SK-N-DZ (cell line): ENCODE measurements around the gene GLRX.
A peak's percentile ranks its signal among the peaks of the same experiment; 100 is the strongest.

Source experiments
- DNase-seq: peaks from one replicate; pipeline ENCODE4 v3.0.0-alpha.2; 2015; ENCODE audit warnings: low spot score

The GLRX gene

DNA sequence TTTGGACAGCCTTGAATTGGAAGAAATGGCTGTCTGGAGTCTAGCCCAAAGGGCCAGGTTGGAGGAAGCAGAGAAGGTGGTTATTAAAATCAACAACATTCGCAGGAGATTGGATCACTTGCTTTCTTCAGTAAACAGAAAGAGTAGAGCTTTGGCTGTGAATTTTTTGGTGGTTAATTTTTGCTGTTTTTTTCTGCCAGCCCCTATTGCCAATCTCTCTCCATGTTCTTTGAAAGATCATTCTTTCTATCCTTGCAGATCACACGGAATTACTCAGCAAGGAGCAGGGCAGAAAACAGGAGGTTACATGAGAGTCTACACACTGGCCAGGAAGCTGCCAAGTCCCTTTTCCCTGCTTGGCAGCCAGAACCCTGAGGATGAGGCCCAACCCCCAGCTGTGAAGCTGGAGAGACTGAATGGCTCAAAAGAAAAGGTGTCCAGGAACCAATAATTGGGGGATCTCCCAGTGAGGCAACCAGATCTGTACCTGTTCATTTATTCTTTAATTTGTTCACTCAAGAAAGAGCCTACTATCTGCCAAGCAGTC is 13.0 kb downstream of the GLRX start:
- DNase-seq: no peak

DNA sequence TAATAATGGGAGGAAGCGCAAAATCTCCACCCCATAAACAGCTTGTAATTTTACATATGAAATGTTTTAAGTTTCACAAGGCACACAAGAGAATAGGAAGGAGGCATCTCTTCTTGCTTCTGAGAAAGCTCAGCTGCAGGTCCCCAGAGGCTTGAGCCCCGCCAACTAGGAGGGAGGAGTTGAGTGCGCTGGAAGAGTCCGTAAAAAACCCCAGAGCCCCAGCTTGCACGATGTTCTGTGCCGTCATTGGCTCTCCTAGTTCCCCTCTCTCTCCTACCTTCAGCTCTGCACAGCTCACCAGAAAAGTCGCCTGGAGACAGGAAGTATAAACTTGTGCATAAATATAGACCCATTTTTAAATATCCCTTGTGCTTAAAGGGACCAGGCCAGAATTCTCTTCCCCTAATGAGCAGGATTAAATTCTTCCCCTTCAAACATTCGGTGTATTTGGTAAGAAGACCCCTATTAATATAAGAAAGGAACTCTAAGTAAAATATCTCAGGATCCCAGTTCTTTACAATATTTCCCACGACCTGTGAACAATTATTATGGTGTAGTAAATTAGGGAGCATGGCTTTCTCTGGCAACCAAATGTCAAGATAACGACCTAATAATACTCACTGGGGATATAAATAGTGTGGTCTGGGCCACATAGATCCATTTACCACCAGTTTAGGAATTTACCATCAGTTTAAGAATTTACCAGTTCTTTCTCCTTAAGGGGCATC is 13.7 kb downstream of the GLRX start:
- DNase-seq: no peak

DNA sequence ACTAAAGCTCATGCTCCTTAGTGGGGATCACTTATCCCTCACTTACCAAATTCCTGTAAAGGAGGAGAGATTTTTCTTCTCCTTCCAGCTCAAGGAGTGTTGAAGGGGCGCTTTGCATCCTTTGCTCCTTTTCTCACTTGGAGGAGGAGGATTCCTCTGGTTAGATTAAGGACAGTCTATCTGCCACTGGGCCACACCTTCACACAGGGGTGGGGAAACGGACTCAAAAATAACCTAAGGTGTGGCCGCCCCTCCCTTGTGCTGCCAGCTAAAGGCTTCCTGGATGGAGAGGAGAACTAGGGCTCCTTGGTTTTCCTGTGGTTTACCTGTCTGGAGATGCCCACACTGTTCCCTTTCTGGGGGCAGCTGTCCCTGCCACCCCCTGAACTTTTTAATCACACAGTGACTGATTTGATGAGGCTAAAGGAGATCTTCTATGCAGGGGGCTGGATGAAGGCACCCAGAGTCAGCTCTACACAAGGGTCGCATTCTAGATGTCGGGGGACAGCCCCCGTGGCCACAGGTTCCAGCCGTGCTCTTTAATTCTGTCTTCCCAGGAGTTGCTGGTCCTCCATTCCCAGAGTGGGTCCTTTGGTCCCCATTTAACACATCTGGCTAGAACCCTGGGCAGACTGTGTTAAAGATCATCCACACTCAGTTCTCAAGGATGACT is 14.4 kb downstream of the GLRX start:
- DNase-seq: no peak

DNA sequence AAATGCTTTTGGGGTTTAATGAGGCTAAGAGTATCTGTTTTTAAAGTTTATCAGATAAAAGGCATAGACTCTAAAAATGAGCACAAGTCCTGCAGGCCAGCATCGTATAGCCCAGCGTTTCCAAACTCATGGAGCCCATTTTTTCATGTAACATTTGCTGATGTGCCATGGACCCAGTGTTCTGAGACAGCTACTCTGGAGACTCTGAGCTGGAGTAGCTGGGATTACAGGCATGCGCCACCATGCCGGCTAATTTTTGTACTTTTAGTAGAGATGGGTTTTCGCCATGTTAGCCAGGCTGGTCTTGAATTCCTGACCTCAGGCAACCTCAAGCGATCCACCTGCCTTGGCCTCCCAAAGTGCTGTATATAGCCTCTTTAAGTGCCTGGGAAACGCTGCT is 15.8 kb downstream of the GLRX start:
- no peak for DNase-seq

DNA sequence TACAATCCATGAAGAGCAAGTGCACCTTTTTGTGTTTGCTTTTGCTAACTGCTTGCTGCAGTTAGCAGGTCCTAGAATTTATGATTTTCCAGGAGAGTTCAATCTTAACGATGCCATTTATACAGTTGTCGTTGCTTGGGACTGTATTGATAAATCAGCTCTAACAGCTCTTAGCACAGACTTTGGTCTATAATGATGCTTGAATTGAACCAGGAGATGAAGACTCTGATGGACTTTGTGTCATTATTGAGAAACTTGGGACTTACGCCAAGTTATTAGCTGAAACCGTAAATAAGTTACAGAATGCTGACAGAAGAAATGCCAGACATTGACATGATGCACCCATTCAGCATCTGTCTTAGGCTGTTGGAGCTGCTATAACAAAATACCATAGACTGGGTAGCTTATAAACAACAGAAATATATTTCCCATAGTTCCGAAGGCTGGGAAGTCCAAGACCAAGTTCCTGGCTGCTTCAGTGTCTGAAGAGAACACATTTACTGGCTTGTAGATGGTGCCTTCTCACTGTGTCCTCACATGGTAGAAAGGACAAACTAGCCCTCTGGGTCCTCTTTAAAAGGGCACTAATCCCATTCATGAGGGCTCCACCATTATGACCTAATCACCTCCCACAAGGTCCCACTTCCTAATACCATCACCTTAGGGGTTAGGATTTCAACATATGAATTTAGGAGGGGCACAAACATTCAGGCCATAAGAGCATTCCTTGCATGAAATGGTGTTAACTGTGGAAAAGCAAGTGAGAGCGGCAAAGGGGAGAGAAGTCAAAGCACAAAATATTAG is 17.6 kb downstream of the GLRX start:
- no peak for DNase-seq

DNA sequence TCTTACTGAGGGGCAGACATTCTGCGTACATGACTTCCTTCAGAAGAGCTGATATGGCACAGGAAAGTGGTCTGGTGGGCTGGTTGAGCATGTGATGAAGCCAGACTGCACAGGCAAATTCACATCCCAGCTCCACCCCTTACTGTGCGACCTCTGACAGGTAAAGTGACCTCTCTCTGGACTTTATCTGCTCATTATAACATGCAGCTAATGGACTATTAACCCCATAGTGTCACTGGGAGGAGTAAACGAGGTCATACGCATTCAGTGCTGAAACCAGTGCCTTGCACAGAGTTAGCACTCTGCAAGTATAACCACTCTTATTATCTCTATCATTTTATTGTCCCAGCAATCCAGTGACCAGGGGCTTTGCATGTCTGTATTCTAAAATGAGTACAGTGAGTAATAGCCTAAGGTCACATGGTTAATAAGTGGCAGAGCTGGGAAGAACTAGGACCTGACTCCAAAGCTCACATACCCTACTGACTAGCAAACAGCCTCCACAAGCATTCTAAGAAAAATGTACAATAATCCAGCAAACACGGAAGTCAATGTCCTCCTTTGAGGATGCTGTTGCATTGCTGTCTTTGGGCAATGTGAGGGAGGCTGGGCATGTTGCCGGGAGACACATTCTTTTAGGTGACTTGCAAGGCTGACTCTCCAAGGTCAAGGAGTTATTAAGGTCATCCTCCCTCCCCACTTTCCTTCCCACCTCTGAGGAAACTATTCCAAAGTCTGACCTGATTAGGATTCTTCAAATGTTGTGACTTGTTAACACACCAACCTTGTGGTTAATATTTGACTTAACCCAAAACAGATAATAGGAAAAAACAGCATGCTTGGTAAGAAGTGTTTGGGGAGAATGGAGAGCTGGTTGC is 19.0 kb downstream of the GLRX start:
- no peak for DNase-seq

DNA sequence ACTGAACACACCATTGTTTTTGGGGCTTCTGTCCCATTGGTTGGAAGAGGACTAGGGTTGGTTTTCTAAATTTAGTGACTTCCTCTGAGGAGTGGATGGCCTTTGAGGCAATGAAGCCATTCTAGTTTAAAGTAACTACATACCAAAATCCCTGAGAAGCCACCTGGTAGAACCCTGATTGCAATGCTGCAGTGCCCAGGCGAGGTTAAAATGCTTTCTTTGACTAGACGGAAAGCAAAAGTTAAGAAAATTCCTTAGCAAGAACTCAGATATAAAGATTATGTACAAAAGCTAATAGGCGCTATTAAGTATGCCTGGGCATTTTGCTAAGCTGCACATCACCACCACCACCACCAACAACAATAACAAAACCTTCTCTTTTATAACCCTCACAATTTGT is 20.6 kb downstream of the GLRX start:
- DNase-seq: no peak

DNA sequence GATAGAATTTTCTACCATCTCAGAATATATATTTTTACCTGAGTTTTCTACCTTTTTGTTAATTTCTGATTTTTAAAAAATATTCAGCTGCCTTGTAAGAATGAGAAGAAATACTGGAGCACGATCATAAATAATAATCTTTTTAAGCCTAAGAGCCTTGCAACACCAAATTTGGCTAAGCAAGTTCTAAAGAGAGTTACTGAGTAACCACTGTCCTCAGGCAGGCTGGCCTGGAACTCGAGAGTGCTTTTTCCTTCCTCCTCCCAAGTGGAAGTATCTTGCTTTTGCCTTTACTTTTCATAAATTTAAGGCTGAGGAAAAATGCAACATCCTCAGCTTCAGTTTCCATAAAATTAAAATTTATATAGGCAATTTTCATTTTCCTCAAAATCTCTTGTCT is 21.0 kb downstream of the GLRX start:
- DNase-seq: no peak

DNA sequence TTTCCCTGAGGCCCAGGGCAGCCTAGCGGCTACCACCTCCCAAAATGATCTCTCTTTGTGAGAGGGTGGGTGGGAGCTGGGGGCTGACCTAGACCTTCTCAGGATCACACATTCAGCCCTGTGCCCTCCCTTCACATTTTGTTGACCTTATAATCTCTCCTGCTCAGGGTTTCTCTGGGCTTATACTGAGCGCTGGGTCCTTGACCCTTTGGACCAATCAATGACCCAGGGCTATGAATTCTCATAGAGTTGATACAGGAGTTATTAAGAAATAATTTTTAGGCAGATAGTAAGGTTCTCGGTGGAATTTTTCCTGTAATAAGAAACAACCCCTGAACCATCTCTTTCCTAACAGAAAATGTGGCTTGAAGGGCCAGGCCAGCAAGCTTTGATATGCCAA is 22.0 kb downstream of the GLRX start:
- DNase-seq: no peak

DNA sequence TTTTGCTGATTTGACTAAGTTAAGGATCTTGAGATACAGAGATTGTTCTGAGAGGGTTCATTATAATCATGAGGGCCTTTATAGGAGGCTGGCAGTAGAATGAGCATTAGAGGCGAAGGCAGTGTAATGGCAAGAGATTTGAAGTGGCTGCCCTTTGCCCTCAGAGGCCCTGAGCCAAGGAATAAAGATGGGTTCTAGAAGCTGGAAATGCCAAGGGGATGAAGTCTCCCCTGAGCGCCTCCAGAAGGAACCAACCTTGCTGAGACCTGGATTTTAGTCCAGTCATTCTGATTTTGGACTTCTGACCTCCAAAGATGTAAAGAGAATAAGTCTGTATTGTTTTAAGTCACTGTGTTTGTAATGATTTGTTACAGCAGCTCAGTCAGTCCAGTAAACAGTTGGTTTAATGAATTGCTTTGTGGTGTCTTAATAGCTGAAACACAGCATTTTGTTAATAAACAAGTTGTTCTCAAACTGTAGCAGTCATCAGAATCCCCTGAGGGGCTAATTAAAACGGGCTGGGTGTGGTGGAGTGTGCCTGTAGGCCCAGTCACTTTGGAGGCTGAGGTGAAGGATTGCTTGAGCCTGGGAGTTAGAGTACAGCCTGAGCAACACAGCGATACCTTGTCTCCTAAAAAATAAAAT is 23.2 kb downstream of the GLRX start:
- no peak for DNase-seq

DNA sequence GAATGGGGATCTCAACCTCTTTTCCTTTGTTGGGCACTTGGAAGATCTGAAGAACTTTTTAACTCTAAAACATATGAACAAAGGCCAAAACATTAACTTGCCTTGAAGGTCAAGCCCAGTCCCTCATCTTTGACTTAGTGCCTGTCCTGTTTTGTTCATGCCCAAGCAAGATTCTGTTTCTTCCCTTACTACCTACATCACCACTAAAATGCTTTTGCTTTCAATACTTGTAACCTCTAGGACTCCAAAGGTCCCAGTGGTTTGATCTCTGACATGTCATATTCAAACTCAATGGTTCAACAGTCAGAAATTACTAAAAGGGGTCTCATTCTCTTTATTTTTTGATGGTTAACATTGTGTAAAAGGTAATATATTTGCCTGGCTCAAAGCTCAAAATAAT is 24.0 kb downstream of the GLRX start:
- no peak for DNase-seq

DNA sequence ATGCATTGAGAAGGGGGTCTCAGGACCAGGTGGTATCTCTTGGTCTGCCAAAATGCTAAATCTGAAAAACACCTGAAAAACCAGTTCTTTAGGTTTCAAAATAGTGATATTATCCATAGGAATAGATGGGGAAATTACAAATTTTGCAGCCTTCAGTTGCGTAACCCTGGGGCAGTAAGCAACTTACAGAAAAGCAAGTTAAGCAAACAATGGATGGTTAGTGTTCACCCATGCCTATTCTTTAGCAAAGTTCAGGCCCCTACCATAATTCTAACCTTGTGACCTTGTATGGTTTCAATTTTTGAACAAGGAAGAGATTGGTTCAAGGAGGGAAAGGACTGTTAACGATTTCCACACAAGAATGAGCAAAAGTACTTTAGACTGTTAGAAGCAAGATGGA is 24.5 kb downstream of the GLRX start:
- no peak for DNase-seq

DNA sequence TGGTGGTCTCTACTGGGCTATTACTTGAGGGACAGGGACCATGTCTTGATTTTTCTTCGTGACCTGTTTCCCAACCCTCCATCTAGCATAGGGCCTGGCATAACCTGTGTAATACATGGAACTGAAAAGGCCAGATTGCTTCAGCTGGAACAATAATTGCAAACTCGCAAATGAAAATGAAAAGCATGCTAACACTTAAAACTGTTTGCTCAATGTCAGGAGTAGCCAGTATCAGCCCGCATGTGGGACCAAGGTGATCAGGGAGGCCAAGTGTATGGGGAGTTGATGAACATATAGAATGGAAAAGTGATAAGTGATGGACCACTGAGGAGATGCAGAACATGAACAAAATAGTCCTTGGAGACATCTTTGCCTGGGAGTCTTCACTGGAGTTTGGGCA is 25.2 kb downstream of the GLRX start:
- DNase-seq: no peak

DNA sequence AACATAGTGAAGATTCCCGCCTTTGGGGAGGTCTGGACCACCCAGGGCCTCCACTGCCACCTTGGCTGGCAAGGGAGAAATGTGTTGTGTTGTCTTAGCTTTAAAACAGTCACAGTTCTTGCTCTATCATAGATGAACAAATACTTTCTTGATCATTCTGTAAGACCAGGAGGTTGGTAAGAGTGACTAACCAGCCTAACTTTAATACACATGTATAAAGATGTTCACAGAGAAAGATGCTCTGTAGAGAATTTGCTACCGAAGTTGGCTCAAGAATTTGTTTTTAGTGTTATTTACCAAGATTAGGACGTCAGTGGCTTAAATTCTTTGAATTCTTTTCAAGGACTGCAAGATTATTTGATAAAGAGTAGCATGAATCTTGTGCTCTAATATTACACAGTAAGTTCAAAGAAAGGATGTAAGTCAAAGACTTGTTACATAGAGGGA is 28.4 kb downstream of the GLRX start:
- no peak for DNase-seq

DNA sequence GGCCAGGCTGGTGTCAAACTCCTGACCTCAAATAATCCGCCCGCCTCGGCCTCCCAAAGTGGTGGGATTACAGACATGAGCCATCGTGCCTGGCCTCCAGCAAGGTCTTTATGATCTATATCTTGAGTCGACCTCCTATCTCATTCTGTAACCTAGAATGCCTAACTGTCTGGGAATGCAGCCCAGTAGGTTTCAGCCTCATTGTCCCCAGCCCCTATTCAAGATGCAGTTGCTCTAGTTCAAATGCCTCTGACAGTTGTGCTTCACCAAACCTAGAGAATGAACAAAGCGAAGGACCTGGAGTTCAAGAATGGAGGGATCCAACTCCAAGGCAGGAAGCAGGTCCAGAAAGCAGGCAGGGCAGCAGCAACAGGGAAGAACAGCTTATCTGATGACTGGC is 30.8 kb downstream of the GLRX start:
- no peak for DNase-seq

DNA sequence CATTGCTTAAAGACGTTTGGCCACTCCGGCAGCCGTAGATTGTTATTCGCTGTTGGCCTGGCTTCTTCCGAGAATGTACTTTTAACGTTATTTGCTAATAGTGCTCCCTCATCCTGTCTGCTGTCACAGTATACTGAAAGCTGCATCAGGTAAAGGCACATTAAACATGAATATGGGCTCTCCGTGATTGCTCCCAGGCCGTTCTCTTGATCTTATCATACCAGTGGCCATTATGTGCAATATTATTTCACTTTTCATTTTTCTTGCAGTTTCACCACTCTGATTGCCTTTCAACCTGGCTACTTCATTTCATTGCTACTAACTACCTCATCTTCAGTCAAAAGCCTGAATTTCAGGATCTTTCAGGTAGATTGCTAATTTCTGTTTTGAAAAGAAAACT is 34.0 kb downstream of the GLRX start:
- DNase-seq: peak; percentile 24

DNA sequence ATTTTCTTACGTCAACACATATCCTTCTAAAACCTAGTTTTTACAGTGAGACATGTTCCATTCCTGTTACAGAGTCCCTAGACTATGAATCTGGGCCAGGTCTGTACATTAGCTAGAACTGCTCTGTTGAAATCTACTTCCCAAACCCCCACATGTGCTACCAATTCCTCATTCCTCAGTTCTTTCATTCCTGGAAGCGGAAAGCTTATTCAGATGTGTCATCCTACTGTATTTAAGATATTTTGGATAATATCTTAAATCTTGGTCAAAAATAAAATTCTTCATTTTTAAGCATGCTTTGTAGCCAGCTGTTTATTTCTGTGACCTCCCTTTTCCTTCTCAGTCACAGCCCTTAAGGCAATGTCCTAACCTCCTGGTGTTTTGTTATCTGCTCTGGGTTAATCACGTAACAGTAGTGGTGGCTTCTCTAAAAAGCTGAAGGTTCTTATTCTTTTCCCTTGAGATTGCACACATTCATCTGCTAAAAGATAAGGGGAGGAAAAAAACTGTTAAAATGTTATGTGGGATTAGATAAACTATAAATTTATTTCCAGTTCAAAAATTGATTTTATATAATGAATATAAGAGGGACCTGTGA is 35.6 kb downstream of the GLRX start:
- DNase-seq: no peak

DNA sequence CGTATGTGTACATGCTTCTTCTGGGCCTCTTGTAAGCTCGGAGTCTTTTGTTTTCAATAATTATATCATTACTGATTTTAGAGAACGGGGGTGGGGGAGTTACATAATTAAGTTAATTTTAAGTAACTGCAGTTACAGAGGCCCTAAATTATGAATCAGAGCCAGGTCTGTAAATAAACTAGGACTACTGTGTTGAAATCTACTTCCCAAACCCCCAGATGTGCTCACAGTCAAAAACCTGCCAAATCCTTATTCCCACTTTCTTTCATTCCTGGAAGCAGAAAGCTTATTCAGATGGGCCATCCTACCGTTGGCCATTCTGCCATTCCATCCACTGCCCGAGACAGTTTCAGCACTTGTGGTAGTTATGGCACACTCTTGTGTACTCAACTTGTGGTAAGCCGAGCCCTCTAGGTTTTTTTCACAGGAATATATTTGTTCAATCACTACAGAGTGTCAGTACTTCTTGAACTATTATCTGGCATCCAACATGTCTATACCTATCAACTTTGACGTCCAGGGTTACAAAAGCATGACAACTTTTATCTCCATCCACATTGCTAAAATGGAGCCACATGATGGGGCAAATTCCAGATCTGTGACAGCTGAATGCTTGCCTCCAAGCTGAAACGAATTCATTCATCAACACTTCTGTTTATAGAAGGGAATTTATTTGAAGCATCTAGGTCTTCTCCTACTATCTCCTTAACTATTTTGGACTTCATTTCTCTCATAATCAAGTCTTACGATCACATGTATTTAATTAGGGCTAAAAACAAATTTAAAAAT is 37.8 kb downstream of the GLRX start:
- no peak for DNase-seq

DNA sequence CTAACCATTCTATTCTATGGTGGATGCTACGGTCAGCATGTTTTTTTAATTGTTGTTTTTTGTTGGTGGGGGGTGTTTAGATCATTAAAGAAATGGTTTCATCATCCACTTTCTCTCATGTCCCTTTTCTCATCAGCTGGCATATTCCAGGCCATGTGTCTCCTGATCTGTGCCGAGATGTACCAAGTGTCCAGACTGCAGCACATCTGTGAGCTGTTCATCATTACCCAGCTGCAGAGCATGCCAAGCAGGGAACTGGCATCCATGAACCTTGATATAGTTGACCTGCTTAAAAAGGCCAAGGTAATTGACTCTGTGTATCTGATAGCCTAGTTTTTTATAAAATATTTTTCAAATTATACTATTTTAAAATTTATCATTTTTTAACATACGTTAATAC is 38.9 kb downstream of the GLRX start:
- DNase-seq: no peak

DNA sequence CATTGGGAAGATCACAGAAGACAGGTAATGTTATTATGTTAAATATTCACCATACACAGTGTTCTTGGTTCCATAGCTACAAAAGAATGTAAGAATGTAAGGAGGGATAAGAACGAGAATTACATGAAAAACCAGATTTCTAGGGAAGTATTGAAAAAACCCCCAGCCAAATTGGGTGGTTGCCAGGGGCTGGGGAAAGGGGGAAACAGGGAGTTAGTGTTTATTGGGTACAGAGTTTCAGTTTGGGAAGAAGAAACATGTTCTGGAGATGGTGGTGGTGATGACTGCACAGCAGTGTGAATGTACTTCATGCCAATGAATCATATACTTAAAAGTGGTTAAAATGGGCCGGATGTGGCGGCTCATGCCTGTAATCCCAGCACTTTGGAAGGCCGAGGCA is 40.3 kb downstream of the GLRX start:
- DNase-seq: no peak
